Measurements from ENCODE around the gene TLR6.

Gene TLR6

GRCh38 chr4:38834570-38834969 lies 22.0 kb downstream of the TLR6 start:
- Histone ChIP-seq H3K4me3 (ENCODE audit: insufficient read length, low read depth) (no peak overlapping the region), H3K9ac (ENCODE audit: insufficient read length, low read depth) (no peak overlapping the region), H3K4me1 (ENCODE audit: insufficient read depth, insufficient read length) (no peaks in the 10 kb centered on the region), H3K27me3 (ENCODE audit: insufficient read depth, insufficient read length) (no peaks in the 10 kb centered on the region), H3K36me3 (ENCODE audit: insufficient read depth, insufficient read length, low read length) (no peaks in the 10 kb centered on the region), H3K9me3 (ENCODE audit: insufficient read depth, low read length) (no peaks in the 10 kb centered on the region; the same call in 1 of the 2 replicates)
- no peak for DNase-seq (ENCODE audit: low read depth, low spot score)
- TF ChIP-seq YY1 (IDR thresholded peaks at IDR 0.05; ENCODE audit: insufficient read depth, insufficient read length) (no peak), SUZ12 (IDR thresholded peaks at IDR 0.05; ENCODE audit: extremely low read depth, insufficient read depth, insufficient read length) (no peak), ZNF274 (IDR thresholded peaks at IDR 0.05; ENCODE audit: low read depth, low read length) (no peak)

GRCh38 chr4:38832624-38833528 lies 23.7 kb downstream of the TLR6 start:
- H3K4me1 ChIP-seq (ENCODE audit: insufficient read depth, insufficient read length) = no peaks in the 10 kb centered on the region
- H3K27me3 ChIP-seq (ENCODE audit: insufficient read depth, insufficient read length) = no peaks in the 10 kb centered on the region
- H3K4me3 ChIP-seq (ENCODE audit: insufficient read length, low read depth) = no peak overlapping the region
- no peaks in the 10 kb centered on the region for H3K36me3 ChIP-seq (ENCODE audit: insufficient read depth, insufficient read length, low read length)
- no peak overlapping the region for H3K9ac ChIP-seq (ENCODE audit: insufficient read length, low read depth)
- H3K9me3 ChIP-seq (ENCODE audit: insufficient read depth, low read length) = no peaks in the 10 kb centered on the region; the same call in 1 of the 2 replicates
- TF ChIP-seq YY1 (IDR thresholded peaks at IDR 0.05; ENCODE audit: insufficient read depth, insufficient read length) (no peak), ZNF274 (IDR thresholded peaks at IDR 0.05; ENCODE audit: low read depth, low read length) (no peak), SUZ12 (IDR thresholded peaks at IDR 0.05; ENCODE audit: extremely low read depth, insufficient read depth, insufficient read length) (no peak)
- DNase-seq (ENCODE audit: low read depth, low spot score) = no peak

- no peaks in the 10 kb centered on the region for H3K4me1 ChIP-seq (ENCODE audit: insufficient read depth, insufficient read length)
- no peak overlapping the region for H3K9ac ChIP-seq (ENCODE audit: insufficient read length, low read depth)
- DNase-seq (ENCODE audit: low read depth, low spot score) = no peak
- TF ChIP-seq ZNF274 (IDR thresholded peaks at IDR 0.05; ENCODE audit: low read depth, low read length) (no peak), YY1 (IDR thresholded peaks at IDR 0.05; ENCODE audit: insufficient read depth, insufficient read length) (no peak), SUZ12 (IDR thresholded peaks at IDR 0.05; ENCODE audit: extremely low read depth, insufficient read depth, insufficient read length) (no peak)
- H3K4me3 ChIP-seq (ENCODE audit: insufficient read length, low read depth) = no peak overlapping the region
- no peaks in the 10 kb centered on the region; the same call in 1 of the 2 replicates for H3K9me3 ChIP-seq (ENCODE audit: insufficient read depth, low read length)
- H3K36me3 ChIP-seq (ENCODE audit: insufficient read depth, insufficient read length, low read length) = no peaks in the 10 kb centered on the region
- H3K27me3 ChIP-seq (ENCODE audit: insufficient read depth, insufficient read length) = no peaks in the 10 kb centered on the region
These were observed 24.4 kb downstream of the TLR6 start for GRCh38 chr4:38832206-38832605.

DNA sequence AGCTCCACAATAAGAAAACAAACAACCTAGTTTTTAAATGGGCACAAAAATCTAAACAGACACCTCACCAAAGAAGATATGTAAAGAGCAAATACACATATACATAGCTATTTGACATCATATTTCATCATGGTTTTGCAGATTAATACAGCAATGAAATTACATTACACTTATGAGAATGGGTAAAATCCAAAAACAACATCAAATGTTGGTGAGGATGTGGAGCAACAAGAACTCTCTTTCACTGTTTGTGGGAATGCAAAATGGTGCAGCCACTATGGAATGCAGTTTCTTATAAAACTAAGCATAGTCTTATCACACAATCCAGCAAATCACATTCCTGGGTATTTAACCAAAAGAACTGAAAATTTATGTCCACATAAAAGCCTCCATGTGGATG lies 25.0 kb downstream of the TLR6 start:
- Histone ChIP-seq H3K9ac (ENCODE audit: insufficient read length, low read depth) (no peak overlapping the region), H3K36me3 (ENCODE audit: insufficient read depth, insufficient read length, low read length) (no peaks in the 10 kb centered on the region), H3K4me1 (ENCODE audit: insufficient read depth, insufficient read length) (no peaks in the 10 kb centered on the region), H3K4me3 (ENCODE audit: insufficient read length, low read depth) (no peak overlapping the region), H3K27me3 (ENCODE audit: insufficient read depth, insufficient read length) (no peaks in the 10 kb centered on the region), H3K9me3 (ENCODE audit: insufficient read depth, low read length) (no peaks in the 10 kb centered on the region; the same call in 1 of the 2 replicates)
- TF ChIP-seq SUZ12 (IDR thresholded peaks at IDR 0.05; ENCODE audit: extremely low read depth, insufficient read depth, insufficient read length) (no peak), ZNF274 (IDR thresholded peaks at IDR 0.05; ENCODE audit: low read depth, low read length) (no peak), YY1 (IDR thresholded peaks at IDR 0.05; ENCODE audit: insufficient read depth, insufficient read length) (no peak)
- no peak for DNase-seq (ENCODE audit: low read depth, low spot score)

- Histone ChIP-seq H3K36me3 (ENCODE audit: insufficient read depth, insufficient read length, low read length) (no peaks in the 10 kb centered on the region), H3K4me3 (ENCODE audit: insufficient read length, low read depth) (no peak overlapping the region), H3K27me3 (ENCODE audit: insufficient read depth, insufficient read length) (no peaks in the 10 kb centered on the region), H3K4me1 (ENCODE audit: insufficient read depth, insufficient read length) (no peaks in the 10 kb centered on the region), H3K9ac (ENCODE audit: insufficient read length, low read depth) (no peak overlapping the region), H3K9me3 (ENCODE audit: insufficient read depth, low read length) (no peaks in the 10 kb centered on the region)
- TF ChIP-seq SUZ12 (IDR thresholded peaks at IDR 0.05; ENCODE audit: extremely low read depth, insufficient read depth, insufficient read length) (no peak), YY1 (IDR thresholded peaks at IDR 0.05; ENCODE audit: insufficient read depth, insufficient read length) (no peak), ZNF274 (IDR thresholded peaks at IDR 0.05; ENCODE audit: low read depth, low read length) (no peak)
- no peak for DNase-seq (ENCODE audit: low read depth, low spot score)
These were observed 27.4 kb downstream of the TLR6 start for GRCh38 chr4:38829237-38829636.

- Histone ChIP-seq H3K4me3 (ENCODE audit: insufficient read length, low read depth) (no peak overlapping the region), H3K9me3 (ENCODE audit: insufficient read depth, low read length) (peaks cover 6% of the 10 kb centered on the region), H3K36me3 (ENCODE audit: insufficient read depth, insufficient read length, low read length) (no peaks in the 10 kb centered on the region), H3K4me1 (ENCODE audit: insufficient read depth, insufficient read length) (no peaks in the 10 kb centered on the region), H3K27me3 (ENCODE audit: insufficient read depth, insufficient read length) (no peaks in the 10 kb centered on the region), H3K9ac (ENCODE audit: insufficient read length, low read depth) (no peak overlapping the region)
- DNase-seq (ENCODE audit: low read depth, low spot score) = no peak
- TF ChIP-seq ZNF274 (IDR thresholded peaks at IDR 0.05; ENCODE audit: low read depth, low read length) (no peak), YY1 (IDR thresholded peaks at IDR 0.05; ENCODE audit: insufficient read depth, insufficient read length) (no peak), SUZ12 (IDR thresholded peaks at IDR 0.05; ENCODE audit: extremely low read depth, insufficient read depth, insufficient read length) (no peak)
These were observed 32.9 kb downstream of the TLR6 start for GRCh38 chr4:38823766-38824165.

GRCh38 chr4:38822748-38823303 lies 33.8 kb downstream of the TLR6 start:
- H3K9ac ChIP-seq (ENCODE audit: insufficient read length, low read depth) = no peak overlapping the region
- no peaks in the 10 kb centered on the region for H3K36me3 ChIP-seq (ENCODE audit: insufficient read depth, insufficient read length, low read length)
- H3K4me1 ChIP-seq (ENCODE audit: insufficient read depth, insufficient read length) = no peaks in the 10 kb centered on the region
- H3K9me3 ChIP-seq (ENCODE audit: insufficient read depth, low read length) = peaks cover 6% of the 10 kb centered on the region
- H3K27me3 ChIP-seq (ENCODE audit: insufficient read depth, insufficient read length) = no peaks in the 10 kb centered on the region
- DNase-seq (ENCODE audit: low read depth, low spot score) = no peak
- no peak overlapping the region for H3K4me3 ChIP-seq (ENCODE audit: insufficient read length, low read depth)
- no peak for TF ChIP-seq YY1 (IDR thresholded peaks at IDR 0.05; ENCODE audit: insufficient read depth, insufficient read length)
- TF ChIP-seq SUZ12 (IDR thresholded peaks at IDR 0.05; ENCODE audit: extremely low read depth, insufficient read depth, insufficient read length) = no peak
- TF ChIP-seq ZNF274 (IDR thresholded peaks at IDR 0.05; ENCODE audit: low read depth, low read length) = no peak
